Measurements from ENCODE around the gene ABCA6. TPM values are rescaled to one million over a fixed set of nuclear protein-coding genes. Genes with fewer than 3 reads are reported as not detected.
"Not testable (repeated sequence)": the region's sequence is repeated elsewhere in the genome, so short reads cannot be mapped to it uniquely, and the experiment has no call there.

ABCA6 gene
- total RNA-seq, 1 experiment from 2014 or later = not detected

DNA sequence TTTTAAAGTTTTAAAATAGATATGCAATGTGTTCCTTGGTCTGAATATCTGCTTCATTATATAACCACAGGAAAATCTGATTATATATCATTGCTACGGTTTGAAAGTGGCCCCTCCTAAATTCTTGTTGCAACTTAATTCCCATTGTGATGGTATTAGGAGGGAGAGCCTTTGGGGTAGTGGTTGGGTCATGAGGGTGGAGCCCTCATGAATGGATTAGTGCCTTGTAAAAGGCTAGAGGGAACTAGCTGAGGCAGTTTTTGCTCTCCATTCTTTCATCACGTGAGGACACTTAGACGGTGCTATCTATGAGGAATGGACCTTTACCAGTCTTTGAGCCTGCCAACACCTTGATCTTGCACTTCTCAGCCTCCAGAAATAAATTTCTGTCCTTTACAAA lies 7.6 kb downstream of the ABCA6 start:
- DNase-seq (ENCODE audit: low read depth) = no peak

DNA sequence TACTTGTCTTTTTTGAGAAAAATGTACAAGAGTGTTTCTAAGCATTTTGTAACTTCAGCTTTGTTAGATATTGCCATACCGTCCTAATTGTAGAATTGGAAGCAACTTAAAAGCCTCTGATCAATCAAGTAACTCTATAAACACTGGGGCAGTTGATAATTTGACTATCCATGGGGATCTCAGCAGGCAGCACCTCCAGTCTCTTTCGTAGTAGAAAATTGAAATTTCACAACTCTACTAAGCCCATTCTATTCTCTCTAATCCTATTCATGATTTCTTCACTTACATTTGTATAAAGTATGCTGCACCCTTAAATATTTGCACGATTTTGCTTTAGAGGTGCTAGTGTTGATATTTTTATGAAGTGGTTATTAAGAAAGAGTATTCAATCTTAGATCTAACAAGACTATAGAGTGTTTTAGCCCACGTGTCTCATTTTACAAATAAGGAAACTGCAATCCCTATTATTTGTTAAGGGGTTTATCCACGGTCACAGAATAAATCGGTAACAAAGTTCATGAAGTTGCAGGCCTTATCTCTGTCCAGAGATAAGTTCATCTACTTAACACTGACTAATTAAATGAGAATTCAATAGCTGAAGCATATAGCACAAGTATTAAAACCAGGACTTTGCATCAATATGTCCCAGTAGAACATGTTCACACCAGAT lies 10.9 kb downstream of the ABCA6 start:
- no peak for DNase-seq (ENCODE audit: low read depth)

DNA sequence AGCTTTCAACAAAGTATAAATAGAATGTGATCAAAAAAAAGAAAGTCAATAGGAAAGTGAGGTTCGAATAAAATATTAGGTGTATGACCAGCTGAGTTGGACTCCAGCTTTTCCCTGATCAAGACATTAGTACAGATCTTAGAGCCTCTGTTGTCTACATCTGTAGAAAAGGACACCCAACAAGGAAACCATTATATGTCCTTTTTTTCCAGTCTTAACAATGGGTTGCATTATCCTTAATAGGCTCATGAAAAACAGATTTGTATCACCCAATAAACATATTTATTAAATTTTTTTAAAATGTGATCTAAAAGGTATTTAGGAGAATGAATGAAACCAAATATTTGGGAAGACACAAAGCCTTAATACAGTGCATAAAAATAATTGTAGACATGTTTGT lies 18.1 kb downstream of the ABCA6 start:
- DNase-seq (ENCODE audit: low read depth) = no peak

DNA sequence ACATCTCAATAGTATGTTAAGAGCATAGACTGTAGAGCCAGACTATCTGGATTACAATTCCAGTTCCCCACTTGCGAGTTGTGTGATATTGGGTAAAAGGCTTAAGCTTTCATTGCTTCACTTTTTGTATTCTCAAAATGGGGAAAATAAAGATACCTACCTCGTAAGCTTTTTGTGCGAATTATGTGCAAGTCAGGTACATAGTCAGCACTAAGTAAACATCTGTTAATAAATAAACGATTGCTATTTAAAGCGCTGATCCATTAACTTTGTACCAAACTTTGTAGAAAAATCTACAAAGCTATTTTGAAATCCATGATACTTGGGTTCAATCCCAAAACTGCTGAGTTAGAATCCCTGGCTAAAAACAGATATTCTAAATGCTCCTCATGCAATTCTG lies 19.6 kb downstream of the ABCA6 start:
- DNase-seq (ENCODE audit: low read depth) = no peak

DNA sequence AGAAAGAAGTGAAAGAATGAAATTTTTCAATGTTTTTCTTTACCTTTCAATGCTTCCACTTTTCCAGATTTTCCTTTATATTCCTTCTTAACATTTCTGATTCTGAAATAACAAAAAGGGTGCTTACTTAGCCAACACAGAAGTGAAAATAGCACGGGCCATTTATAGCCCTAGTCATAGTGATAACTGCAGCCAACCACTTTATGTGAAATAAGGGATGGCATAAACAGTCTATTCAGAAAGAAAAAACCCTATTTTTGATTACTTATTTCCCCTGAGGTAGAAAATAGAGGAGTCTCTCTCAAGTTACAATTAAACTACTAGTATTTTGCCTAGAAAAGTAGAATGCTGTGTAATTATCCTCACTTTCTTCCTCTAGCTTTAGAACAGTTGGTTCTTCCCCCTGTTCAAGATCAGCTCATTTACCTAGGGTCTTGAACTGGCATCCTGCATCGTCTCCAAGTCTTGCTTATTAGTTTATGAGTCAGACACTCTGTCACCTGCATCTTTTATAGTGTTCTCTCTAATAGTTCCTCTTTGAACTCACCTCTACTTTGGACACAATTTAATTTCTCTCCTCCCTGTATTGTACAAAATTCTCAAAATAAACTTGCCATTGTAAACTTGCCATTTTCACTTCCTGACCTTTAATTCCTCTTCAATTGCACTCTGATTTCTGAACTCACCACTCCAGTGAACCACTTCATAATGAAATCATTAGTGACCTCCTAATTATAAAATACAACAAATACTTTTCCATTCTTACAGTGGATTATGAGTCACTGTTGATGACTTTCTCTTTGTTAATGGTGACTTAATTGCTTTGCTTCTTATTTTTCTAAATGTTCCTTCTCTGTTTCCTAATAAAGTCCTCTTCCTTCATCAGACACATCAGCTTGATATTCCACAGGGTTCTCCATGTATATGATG lies 23.6 kb downstream of the ABCA6 start:
- DNase-seq (ENCODE audit: low read depth) = no peak

DNA sequence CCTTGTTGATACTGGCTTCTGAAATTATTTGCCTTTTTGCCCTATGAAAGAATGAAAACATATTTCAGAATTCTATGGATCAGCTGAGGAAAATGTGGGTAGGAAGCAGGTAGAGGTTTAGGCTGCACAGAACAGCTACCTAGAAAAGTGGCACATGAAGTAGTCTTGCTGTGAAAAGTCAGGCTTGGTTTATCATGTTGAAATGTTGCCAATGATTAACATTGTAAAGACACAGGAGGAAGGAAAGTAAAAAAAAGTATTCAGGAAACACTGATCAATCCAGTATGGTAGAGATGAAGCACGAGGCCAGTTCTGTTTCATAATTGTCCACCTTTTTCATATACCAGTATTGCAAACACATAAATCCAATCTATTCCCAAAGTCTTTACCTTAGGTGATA lies 29.9 kb downstream of the ABCA6 start:
- no peak for DNase-seq (ENCODE audit: low read depth)

DNA sequence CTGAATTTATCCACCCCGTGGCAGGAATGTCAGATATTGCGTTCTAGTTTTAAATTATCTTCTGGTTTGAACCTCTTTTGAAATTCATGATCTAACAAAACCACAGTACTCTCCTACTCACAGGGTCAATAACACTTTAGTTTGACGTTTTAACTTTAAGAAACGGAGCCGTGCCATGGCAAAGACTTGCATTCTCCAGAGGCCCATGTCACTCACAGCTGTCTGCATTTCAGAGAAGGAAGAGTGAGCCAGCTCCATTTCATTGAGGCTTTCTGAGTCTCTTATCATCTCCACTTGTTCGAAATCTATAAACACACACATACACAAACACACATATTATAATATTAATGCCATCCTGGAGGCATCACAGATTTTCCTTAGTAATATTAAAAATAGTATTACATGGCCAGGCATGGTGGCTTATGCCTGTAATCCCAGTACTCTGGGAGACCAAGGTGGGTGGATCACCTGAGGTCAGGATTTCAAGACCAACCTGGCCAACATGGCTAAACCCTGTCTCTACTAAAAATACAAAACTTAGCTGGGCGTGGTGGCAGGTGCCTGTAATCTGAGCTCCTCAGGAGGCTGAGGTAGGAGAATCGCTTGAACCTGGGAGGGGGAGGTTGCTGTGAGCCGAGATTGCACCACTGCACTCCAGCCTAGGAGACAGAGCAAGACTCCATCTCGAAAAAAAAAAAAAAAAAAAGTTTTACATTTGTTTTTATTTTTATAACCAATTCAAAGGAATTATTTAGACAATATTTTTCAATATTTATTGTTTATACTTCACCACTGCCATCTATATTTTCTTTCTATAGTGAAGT lies 35.6 kb downstream of the ABCA6 start:
- DNase-seq (ENCODE audit: low read depth) = no peak

DNA sequence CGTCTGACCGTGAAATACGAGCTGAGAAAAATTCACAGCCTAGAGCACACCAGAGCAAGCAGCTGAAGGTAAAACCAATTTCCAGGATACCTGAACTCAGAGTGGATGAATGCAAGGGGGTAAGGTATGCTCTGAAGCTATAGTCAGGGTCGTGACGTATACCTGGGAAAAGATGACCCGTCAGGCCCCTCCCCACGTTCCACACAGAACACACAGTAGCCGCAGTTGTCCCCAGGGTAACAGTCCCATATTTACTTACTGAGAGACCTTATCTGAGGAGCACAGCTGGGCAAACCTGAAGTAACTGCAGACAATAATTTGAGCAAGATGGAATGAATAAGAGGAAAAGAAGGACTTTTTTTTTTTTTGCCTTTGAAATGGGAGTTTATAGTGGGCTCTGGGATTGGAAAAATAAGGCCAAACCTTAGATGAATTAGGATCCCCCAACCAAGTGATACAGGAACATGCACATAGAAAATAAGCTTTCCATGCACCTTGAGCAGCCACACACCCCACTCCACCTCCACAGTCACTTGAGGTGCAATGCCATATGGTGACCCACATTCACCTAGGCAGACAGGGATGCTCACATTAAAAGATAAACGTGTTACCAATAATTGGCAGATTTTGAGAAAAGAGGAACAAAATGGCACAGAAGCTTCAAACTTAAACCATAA lies 38.0 kb downstream of the ABCA6 start:
- no peak for DNase-seq (ENCODE audit: low read depth)

DNA sequence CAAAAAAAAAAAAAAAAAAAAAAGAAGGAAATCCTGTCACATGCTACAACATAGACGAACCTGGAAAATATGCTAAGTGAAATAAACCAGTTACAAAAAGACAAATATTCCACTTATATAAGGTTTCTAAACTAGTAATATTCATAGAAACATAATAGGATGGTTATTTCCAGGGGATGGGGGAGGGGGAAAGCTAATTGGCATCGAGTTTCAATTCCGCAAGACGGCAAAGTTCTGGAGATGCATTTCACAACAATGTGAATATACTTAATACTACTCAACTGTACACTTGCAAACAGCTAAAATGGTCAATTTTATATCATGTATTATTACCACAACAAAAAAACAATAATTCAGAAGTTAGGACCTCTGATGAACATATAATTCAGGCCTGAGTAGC lies 43.1 kb downstream of the ABCA6 start:
- no peak for DNase-seq (ENCODE audit: low read depth)

DNA sequence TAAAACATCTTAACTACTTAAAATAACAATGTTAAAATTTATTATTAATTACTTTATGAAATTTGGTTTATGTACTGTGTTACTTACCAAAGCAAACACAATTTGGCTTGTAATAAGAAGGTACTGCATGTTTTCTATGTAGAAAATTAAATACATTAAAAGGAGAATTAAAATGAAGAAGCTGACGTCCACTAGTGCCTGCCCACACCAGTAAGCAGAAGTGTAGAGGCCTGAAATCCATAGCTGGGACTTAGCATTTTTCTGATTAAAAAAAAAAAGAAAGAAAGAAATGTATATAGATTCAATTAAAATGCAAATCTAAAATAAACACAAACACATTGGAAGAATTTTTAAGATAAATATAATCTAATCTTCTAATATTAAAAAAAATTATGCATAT lies 45.2 kb downstream of the ABCA6 start:
- no peak for DNase-seq (ENCODE audit: low read depth)

DNA sequence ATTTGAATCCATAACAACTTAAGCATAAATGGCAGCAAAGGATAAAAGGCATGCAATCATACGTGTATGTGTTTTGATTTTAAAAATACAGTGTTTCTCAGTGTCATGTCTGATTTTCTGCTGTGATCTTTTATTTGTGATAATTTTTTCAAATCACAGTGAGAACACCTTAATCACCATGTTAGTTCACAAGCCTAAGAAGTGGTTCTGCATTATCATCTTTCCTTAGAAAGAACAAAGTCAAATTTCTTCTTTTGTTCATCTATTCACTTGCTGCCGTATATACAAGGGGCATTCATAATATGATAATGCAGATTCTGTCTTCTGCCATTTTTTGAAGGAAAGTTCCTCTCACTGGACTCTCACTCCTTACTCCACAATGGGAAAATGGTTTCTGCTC lies 47.7 kb downstream of the ABCA6 start:
- no peak for DNase-seq (ENCODE audit: low read depth)

DNA sequence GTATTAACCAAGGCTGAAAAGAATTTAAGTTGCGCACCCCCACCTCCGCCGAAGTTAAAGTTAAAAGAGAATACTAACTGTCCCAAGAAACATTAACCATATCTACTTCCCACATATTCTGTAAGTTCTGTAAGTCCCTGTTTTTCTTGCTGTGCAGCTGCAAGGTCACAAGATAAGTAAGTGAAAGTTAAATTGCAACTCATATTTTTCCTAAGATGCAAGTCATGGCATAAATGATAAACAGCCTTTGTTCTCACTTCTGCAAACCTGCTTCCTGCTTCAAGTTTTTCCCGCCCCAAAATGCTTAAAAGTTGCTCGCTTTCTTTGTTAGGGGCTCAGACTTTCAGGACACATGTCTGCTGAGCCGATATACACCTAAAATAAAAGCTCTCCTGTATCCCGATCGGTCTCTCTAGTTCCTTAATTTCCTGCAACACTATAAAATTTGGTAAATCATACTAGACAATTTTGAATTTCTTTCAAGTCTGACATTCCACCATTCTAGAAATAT lies 48.4 kb downstream of the ABCA6 start:
- DNase-seq (ENCODE audit: low read depth) = no peak

DNA sequence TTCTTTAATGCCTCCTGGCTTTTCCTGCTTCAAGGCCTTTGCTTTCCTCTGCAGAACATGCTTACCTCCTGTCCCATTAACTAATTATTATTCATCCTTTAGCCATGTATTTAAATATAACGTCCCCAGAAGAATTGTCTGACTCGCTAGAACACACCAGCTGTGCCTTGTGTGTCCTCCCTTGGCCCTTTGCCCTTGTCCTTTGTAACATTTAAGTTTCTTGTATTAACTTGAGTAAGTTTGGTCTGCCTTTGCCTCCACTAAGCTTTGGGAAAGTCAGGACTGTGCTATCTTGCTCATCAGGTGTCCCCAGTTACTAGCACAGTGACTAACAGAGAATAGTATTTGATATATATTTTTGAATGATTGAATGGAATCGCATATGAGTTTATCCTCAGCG lies 51.3 kb downstream of the ABCA6 start:
- DNase-seq (ENCODE audit: low read depth) = no peak

DNA sequence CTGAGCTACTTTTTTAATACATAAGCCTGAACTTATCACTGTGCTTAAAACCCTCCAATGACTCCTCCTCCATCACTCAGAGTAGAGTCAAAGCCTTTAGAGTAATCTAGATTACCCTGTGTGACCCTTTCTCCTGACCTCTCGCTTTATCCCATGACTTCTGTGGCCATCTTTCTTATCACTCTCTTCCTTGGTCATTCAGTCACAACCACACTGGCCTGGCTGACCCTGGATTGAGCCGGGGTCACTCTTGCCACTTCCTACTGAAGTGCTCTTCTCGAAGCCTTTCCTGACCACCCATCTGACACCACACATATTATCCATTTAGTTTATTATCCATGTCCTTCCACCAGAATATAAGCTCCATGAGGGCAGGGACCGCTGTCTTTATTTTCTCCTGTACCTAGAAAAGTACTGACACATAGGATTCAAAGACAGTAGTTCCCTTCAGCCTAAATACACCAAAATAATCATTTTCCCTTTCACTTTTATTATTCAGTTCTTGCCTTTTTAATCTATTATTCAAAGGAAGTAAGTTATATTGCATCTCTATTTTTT lies 53.0 kb downstream of the ABCA6 start:
- no peak for DNase-seq (ENCODE audit: low read depth)

DNA sequence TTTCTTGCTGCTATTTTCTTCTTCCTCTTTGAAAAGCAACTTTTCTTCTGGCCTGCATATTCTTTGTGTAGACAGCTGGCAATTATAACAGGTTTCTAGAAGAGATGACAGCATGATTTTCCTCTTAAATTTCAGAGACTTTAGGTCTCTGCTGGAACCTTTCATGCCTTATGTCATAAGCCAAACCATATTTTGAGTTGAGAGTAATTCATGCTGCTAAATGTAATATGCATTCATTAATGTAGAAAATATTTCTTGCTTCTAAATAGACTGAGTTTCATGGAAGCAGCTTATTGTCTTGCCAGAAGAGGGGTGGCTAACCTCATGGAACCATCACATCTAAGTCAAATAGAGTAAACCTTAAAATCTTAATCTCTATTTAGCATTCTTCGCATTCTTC lies 55.1 kb downstream of the ABCA6 start:
- no peak for DNase-seq (ENCODE audit: low read depth)

DNA sequence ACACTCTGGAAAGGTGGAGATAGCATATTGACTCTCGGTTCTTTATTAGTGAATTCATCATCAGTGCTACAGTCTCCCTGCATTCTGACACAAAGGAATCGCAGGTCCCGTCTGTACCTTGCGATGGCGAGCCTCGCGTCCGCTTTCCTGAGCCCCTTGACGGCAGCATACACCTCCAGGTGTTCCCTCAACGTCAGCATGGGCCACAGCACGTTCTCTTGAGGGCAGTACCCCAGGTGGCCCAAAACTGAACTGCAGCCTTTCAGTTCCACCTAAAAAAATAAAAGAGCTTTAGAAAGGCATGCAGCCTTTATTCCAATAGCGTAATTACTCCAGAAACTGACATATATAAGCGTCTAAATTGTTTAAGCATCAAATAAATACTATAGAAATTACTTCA lies 56.8 kb downstream of the ABCA6 start:
- no peak for DNase-seq (ENCODE audit: low read depth)

DNA sequence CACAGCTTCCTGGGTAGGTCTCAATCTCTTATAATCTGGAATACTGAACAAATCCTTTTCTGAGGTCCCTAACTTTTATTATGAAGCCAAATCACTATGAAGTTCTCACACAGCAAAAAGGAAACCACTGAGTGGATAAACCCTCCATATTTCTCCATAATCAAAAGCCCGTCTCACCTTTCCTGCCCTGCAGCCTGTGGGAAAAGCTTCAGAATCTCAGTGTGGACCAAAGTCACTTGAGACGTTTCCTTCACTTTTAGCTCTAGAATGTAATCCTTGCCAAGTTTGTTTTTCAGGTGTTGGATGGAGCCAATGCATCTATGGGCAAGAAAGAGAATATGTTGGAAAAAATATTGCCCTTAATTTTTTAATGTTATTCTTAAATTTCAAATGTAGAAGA lies 59.0 kb downstream of the ABCA6 start:
- no peak for DNase-seq (ENCODE audit: low read depth)

DNA sequence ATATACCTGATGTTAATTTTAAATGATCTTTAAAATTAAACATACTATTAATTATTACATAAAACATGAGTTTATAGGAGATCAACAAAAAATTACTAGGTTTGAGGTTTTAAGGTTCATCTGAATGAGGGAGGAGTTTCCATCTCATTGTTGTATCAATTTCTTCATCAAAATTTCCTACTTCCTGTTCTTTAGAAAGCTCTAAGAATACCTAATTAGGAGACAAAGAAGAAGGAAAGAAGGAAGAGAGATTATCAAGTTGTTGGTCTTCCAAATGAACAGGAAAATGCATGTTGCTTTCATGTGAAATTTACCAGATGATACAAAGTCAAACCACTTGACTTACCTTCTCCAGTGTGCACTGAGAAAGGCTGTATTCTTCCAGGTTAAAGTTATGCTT lies 62.8 kb downstream of the ABCA6 start:
- no peak for DNase-seq (ENCODE audit: low read depth)

DNA sequence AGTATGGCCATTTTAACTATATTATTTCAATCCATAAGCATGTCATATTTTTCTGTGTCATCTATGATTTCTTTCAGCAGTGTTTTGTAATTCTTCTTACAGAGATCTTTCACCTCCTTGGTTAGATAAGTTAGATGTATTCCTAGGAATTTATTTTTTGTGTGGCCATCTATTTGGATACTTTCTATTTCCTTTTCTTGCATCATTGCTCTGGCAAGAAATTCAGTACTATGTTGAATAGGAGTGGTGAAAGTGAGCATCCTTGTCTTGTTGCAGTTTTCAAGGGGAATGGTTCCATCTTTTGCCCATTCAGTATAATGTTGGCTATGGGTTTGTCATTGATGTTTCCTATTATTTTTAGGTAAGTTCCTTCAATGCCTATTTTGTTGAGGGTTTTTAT lies 65.9 kb downstream of the ABCA6 start:
- no peak for DNase-seq (ENCODE audit: low read depth)

DNA sequence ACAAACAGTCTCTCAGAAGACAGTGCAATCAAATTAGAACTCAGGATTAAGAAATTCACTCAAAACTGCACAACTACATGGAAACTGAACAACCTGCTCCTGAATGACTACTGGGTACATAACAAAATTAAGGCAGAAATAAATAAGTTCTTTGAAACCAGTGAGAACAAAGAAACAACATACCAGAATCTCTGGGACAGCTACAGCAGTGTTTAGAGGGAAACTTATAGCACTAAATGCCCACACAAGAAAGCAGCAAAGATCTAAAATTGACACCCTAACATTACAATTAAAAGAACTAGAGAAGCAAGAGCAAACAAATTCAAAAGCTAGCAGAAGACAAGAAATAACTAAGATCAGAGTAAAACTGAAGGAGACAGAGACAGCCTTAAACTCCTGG lies 68.3 kb downstream of the ABCA6 start:
- DNase-seq (ENCODE audit: low read depth) = not testable (repeated sequence)

DNA sequence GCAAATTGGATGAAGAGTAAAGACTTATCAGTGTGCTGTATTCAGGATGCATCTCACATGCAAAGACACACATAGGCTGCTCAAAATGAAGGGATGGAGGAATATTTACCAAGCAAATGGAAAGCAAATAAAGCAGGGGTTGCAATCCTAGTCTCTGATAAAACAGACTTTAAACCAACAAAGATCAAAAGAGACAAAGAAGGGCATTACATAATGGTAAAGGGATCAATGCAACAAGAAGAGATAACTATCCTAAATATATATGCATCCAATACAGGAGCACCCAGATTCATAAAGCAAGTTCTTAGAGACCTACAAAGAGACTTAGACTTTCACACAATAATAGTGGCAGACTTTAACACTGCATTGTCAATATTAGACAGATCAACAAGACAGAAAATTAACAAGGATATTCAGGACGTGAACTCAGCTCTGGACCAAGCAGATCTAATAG lies 68.9 kb downstream of the ABCA6 start:
- not testable (repeated sequence) for DNase-seq (ENCODE audit: low read depth)

Measured in Daoy (cell line).